Left lobe of liver (tissue), 2 donors: Measurements from ENCODE around the gene ARHGAP30. TPM values are rescaled to one million over a fixed set of nuclear protein-coding genes. Genes with fewer than 3 reads are reported as not detected.
"Not testable (repeated sequence)": the region's sequence is repeated elsewhere in the genome, so short reads cannot be mapped to it uniquely, and the experiment has no call there.

Experiments
- ATAC-seq: fragments of 200-7000 bp; cut with Tn5 transposase; one replicate; pipeline ENCODE4 v1.9.1; 2020; ENCODE audit warnings: mild to moderate bottlenecking, moderate library complexity
- DNase-seq: peaks from one replicate; pipeline ENCODE4 v3.0.0-alpha.2; 2020; ENCODE audit warnings: low spot score
- total RNA-seq: library from RNA; stranded (reverse); gene quantifications from one replicate; pipeline ENCODE4 v1.2.1, GENCODE V29; 2021
- donor health status: DM: no; HTN: no; CAD: no; lungs with moderate emphysema.
- donor health status: DM: no; HTN: yes; CAD: no.

ARHGAP30 gene
- total RNA-seq, 1 donor from 2014 or later: 4.0 TPM

- not testable (repeated sequence) for ATAC-seq, DNase-seq
Measured at GRCh38 chr1:161016683-161017082, 53.0 kb downstream of the ARHGAP30 start.

DNA sequence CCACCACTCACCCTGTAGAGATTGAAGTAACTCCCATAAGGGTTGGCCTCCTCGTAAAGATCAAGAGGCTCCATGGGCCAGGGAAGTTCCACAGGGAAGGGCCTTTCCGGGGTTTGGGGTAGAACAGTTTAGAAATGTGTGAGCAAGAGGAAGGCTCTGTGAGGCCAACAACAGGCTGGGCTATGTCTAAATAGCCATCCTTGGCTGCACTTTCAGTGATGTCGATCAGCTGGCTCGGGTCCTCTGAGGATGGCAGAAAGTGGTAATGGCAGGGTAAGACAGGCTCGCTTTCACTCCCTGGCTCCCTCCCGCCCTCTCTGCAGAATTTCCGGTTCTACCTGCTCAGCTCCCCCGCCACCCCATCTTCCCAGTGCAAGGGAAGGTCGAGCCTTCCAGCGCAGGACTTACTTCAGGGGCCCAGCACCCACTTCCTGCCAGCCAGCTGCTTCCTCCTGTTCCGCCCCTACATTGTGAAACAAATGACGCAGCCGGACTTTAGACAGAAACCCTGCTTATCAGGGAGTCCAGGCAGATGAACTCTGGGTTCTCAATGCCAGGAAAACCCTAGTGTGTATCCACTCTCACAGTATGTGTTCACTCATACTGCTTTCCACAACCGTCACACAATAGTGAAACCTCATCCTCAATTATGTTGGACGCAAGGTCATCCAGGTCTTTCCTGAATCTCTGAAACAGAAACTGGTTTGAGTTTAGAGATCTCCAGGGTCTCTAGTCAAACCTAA lies 56.0 kb downstream of the ARHGAP30 start:
- DNase-seq (peak; percentile 97), ATAC-seq (peak; percentile 86)

- peak; percentile 16 for ATAC-seq
- DNase-seq: no peak
Measured at GRCh38 chr1:161013131-161013487, 56.6 kb downstream of the ARHGAP30 start.

GRCh38 chr1:161012420-161012819 lies 57.3 kb downstream of the ARHGAP30 start:
- no peak for ATAC-seq
- no peak for DNase-seq

- ATAC-seq (no peak), DNase-seq (no peak)
Measured at GRCh38 chr1:161009602-161010211, 60.0 kb downstream of the ARHGAP30 start.

- no peak for ATAC-seq
- DNase-seq: no peak
Measured at GRCh38 chr1:161008869-161009510, 60.7 kb downstream of the ARHGAP30 start.

DNA sequence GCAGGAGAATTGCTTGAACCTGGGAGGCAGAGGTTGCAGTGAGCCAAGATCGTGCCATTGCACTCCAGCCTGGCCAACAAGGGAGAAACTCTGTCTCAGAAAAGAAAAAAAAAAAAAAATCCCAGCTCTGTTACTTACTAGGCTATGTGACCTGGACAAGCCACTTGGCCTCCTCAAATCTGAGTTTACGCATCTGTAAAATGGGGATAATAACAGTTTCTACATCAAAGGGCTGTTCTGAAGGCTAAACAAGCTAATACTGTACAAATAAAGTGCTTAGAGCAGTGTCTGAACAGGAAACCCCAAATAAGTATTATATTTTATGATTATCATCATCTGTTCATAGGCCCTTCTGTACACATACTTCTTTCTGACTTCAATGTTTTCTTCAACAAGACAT lies 62.3 kb downstream of the ARHGAP30 start:
- no peak for DNase-seq
- no peak for ATAC-seq

GRCh38 chr1:161006563-161006962 lies 63.1 kb downstream of the ARHGAP30 start:
- DNase-seq: no peak
- no peak for ATAC-seq

DNA sequence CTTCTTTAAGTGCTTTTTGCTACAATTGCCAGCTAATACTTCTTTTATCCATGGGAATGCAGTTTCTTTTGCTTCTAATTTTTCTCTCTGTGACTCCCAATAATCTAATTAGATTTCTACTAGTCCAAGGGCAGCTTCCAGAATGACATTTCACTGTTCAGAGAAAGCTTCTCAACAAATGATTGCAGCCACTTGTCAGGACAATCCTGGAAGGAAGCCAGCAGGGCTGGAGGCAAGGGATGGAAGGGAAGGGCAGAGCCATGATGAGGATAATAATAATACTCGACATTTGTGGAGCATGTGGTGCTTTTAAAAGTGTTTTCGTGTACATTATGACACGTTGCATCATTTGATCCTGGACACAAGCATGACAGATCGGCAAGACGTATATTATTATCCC lies 68.2 kb downstream of the ARHGAP30 start:
- ATAC-seq (no peak), DNase-seq (no peak)

- ATAC-seq (no peak), DNase-seq (no peak)
Measured at GRCh38 chr1:161000736-161001480, 68.8 kb downstream of the ARHGAP30 start.

DNA sequence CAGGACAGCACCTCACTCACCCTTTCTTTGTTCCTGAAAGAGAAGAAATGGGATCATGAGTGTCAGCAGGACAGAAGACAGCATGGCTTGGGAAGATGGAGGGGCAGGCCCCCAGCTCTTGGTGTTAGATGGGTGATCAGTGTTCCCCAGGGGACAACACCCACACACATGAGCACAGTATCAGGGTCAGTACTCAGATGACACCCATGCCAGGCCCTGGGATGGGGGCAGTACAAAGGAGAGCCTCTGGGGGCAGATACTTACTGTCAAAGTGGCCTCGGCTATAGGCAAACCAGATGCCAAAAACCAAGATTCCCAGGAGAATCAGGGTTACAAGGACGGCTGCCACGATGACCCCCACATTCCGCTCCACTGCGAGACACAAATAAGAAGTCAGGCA lies 70.3 kb downstream of the ARHGAP30 start:
- no peak for DNase-seq
- no peak for ATAC-seq

- peak; percentile 89 for ATAC-seq
- peak; percentile 68 for DNase-seq
Measured at GRCh38 chr1:160997323-160998038, 72.2 kb downstream of the ARHGAP30 start.

Other genes with a start within 250 kb of the ARHGAP30 start
- gene CD244, start 207.0 kb downstream of the ARHGAP30 start, total RNA-seq: 0.91 TPM
- 2.4 TPM for gene ITLN1, start 184.7 kb downstream of the ARHGAP30 start, total RNA-seq
- not detected for gene ITLN2, start 115.1 kb downstream of the ARHGAP30 start, total RNA-seq
- gene F11R, start 48.7 kb downstream of the ARHGAP30 start, total RNA-seq: 65.4 TPM
- gene TSTD1, start 30.9 kb downstream of the ARHGAP30 start, total RNA-seq: 30.7 TPM
- gene USF1, start 23.9 kb downstream of the ARHGAP30 start, total RNA-seq: 27.6 TPM
- gene NECTIN4, start 19.7 kb upstream of the ARHGAP30 start, total RNA-seq: not detected
- 6.2 TPM for gene KLHDC9, start 28.5 kb upstream of the ARHGAP30 start, total RNA-seq
- 22.0 TPM for gene PFDN2, start 48.1 kb upstream of the ARHGAP30 start, total RNA-seq
- 70.3 TPM for gene NIT1, start 48.2 kb upstream of the ARHGAP30 start, total RNA-seq
- 17.6 TPM for gene DEDD, start 62.8 kb upstream of the ARHGAP30 start, total RNA-seq
- 36.1 TPM for gene UFC1, start 84.1 kb upstream of the ARHGAP30 start, total RNA-seq
- 10.2 TPM for gene USP21, start 89.6 kb upstream of the ARHGAP30 start, total RNA-seq
- gene PPOX, start 96.5 kb upstream of the ARHGAP30 start, total RNA-seq: 9.3 TPM
- 9.1 TPM for gene B4GALT3, start 107.6 kb upstream of the ARHGAP30 start, total RNA-seq
- 1.1 TPM for gene ADAMTS4, start 129.2 kb upstream of the ARHGAP30 start, total RNA-seq
- gene NDUFS2, start 132.5 kb upstream of the ARHGAP30 start, total RNA-seq: 106 TPM
- gene FCER1G, start 145.4 kb upstream of the ARHGAP30 start, total RNA-seq: 13.4 TPM
- 4,148 TPM for gene APOA2, start 153.7 kb upstream of the ARHGAP30 start, total RNA-seq
- gene TOMM40L, start 156.2 kb upstream of the ARHGAP30 start, total RNA-seq: 6.3 TPM
- 158 TPM for gene NR1I3, start 168.3 kb upstream of the ARHGAP30 start, total RNA-seq
- gene PCP4L1, start 188.9 kb upstream of the ARHGAP30 start, total RNA-seq: 5.1 TPM
- 2.4 TPM for gene MPZ, start 240.1 kb upstream of the ARHGAP30 start, total RNA-seq
- 223 TPM for gene SDHC, start 244.5 kb upstream of the ARHGAP30 start, total RNA-seq